BJ (cell line): ENCODE data around the gene ACOT8. TPM values are rescaled to one million over a fixed set of nuclear protein-coding genes. Genes with fewer than 3 reads are reported as not detected.
A peak's percentile ranks its signal among the peaks of the same experiment; 100 is the strongest.

ENCODE experiments used
- CTCF ChIA-PET: fragments of 350-600 bp; formaldehyde crosslinking; extraction: SDS; loops from one replicate; lab custom pipeline; 2021; ENCODE audit warnings: antibody characterized with exemption, inconsistent platforms; lab: Yijun Ruan, JAX
- POLR2A ChIA-PET: fragments of 300-600 bp; sonication (Branson Sonifier 250); formaldehyde crosslinking; extraction: SDS; loops from one replicate; lab custom pipeline; 2021; ENCODE audit warnings: antibody characterized with exemption; lab: Charles Lee
- DNase-seq: peaks from one replicate; pipeline ENCODE4 v3.0.0-alpha.2; 2011; ENCODE audit warnings: low read depth
- H3K27me3 ChIP-seq: 2 replicates; pipeline ENCODE4 v1.6.0; 2011; ENCODE audit warnings: low read length; ENCODE audit not compliant: control insufficient read depth, insufficient read depth
- H3K36me3 ChIP-seq: 2 replicates; pipeline ENCODE4 v1.5.1; 2011; ENCODE audit warnings: low read length; ENCODE audit not compliant: control insufficient read depth, insufficient read depth
- H3K4me3 ChIP-seq: 2 replicates; pipeline ENCODE4 v1.5.1; 2011; ENCODE audit warnings: low read depth, mild to moderate bottlenecking, control low read depth, low read length
- CTCF ChIP-seq: IDR thresholded peaks from 2 replicates; pipeline ENCODE4 v1.5.1; 2011; ENCODE audit warnings: low read depth, mild to moderate bottlenecking, control low read depth, inconsistent platforms, low read length, moderate library complexity; ENCODE audit not compliant: insufficient read depth
- polyA plus RNA-seq: library from polyadenylated mRNA; depleted of rRNA; stranded (reverse); fragments of >200 nt; gene quantifications from 2 replicates; pipeline ENCODE4 v1.2.3, GENCODE V29; 2011

The ACOT8 gene
- polyA plus RNA-seq, 1 experiment: 49.9 TPM

DNA sequence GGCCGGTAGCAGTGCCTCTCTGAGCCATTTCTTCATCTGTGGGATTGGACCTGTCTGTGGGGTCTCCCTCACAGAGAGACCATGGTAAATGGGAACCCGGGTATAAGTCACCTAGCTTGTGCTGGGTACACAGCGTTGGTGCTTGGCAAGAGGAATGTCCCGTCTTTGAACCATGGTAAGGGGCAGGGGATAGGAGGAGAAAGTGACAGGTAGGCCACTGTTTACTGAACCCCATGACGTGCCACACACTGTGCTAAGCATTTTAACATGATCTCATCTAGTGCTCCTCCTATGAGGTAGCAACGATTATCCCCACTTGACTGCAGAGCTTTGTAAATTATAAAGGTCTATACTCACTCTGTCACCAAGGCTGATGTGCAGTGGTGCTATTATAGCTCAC is 29.5 kb downstream of the ACOT8 start:
- Histone ChIP-seq H3K36me3 (no peaks in the 10 kb centered on the region), H3K4me3 (no peak overlapping the region), H3K27me3 (no peaks in the 10 kb centered on the region)
- no peak for DNase-seq
- no peak for TF ChIP-seq CTCF
- ChIA-PET POLR2A (interaction anchor here (0.7 kb wide), 1 partner anchor 11 kb away, joined by 8 read pairs; no protein-coding TSS in a partner anchor), CTCF (interaction anchor here (0.9 to 1.6 kb wide), 4 partner anchors 9 to 159 kb away, joined by 3 to 6 read pairs (median 4); no protein-coding TSS in a partner anchor)

GRCh38 chr20:45827030-45827652 is 30.1 kb downstream of the ACOT8 start, which contains the start of gene TNNC2:
Gene TNNC2, minus strand, starts transcription at chr20:45827312. Its CDS starts 64 bp downstream, at chr20:45827248.
- no peak within 1 kb of the TSS for H3K4me3 ChIP-seq
- ChIA-PET POLR2A (interaction anchor here (0.7 kb wide), 1 partner anchor 10 kb away, joined by 8 read pairs; no protein-coding TSS in a partner anchor), CTCF (interaction anchor here (1.2 to 1.3 kb wide), 3 partner anchors 9 to 143 kb away, joined by 3 to 4 read pairs (median 3); no protein-coding TSS in a partner anchor)
- TF ChIP-seq CTCF: no peak
- H3K36me3 ChIP-seq: no peaks in the 10 kb centered on the region
- DNase-seq: no peak
- no peaks in the 10 kb centered on the region; the same call in 1 of the 2 replicates for H3K27me3 ChIP-seq

DNA sequence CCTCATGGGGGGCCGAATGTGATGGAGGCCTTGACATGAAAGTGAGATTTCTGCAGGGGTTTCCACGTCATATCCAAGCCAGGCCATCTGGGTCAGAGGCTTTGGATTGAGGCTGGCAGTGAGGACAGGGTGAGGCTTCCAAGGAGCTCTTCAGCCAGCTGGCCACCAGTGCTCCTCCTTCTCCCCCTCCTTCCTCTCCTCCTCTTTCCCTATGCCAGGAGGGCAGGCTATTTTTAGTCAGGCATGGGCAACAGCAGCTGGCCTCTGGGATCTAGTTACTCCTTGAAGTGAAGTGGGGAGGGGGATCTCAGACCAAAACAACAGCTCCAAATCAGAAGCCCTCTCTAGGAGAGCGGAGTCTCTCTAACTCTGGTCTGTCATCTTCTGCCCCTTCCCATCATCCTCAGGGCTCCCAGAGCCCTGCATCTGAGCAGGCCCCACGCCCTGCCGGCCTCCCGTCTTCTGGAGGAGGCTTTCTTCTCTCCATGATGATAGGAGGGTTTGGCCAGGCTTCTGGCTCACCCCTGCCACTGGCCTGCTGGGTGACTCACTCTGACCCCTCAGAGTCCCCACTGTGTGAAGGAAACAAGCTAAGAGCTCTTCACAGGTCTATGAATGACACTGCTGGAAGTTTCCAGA is 30.7 kb downstream of the ACOT8 start:
- TF ChIP-seq CTCF: no peak
- no peaks in the 10 kb centered on the region for H3K36me3 ChIP-seq
- POLR2A ChIA-PET: interaction anchor here (0.8 to 1.2 kb wide), 2 partner anchors 10 to 16 kb away, joined by 4 to 5 read pairs; no protein-coding TSS in a partner anchor
- H3K27me3 ChIP-seq: no peaks in the 10 kb centered on the region; the same call in 1 of the 2 replicates
- CTCF ChIA-PET: interaction anchor here (0.7 to 1.3 kb wide), 6 partner anchors 8 to 143 kb away, joined by 3 to 4 read pairs (median 3); no protein-coding TSS in a partner anchor
- no peak for DNase-seq
- no peak overlapping the region for H3K4me3 ChIP-seq

DNA sequence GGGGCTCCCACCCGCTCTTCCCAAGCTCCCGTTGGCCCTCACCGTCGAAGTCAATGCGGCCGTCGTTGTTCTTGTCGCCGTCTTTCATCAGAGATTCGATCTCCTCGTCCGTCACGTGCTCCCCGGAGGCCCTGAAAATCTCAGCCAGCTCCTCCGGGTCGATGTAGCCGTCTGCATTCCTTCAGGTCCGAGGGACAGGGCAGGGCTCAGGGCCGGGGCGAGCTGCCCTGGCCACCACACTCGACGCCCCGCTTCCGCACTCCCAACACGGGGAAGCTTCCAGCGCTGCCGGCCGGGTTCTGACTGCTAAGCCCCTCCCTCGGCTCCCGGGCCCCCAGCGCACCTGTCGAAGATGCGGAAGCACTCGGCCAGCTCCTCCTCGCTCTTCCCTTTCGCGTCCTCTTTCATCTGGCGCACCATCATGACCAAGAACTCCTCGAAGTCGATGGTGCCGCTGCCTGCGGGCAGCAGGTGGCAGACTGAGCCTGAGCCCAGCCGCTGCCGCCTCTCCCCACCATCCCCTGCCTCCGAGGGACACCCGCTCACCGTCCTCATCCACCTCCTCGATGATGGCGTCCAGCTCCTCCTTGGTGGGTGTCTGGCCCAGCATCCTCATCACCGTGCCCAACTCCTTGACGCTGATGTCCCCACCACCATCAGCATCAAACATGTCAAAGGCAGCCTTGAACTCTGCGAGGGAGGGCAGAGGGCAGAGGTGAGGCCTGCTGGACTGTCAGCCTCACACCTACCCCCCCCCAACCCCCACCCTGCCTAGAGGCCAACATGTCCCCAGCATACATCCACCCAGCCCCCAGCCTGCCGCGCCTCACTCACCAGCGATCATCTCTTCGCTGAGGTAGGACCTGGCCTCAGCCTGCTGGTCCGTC is 33.0 kb downstream of the ACOT8 start:
- Histone ChIP-seq H3K4me3 (no peak overlapping the region), H3K36me3 (no peaks in the 10 kb centered on the region), H3K27me3 (no peaks in the 10 kb centered on the region; the same call in 1 of the 2 replicates)
- CTCF ChIA-PET: interaction anchor here (0.6 to 2.2 kb wide), 10 partner anchors 9 to 146 kb away, joined by 3 to 11 read pairs (median 4); partner anchors contain the start of gene SNX21
- DNase-seq: no peak
- POLR2A ChIA-PET: no interaction called here
- TF ChIP-seq CTCF: peak; percentile 58
